ENCODE results near the gene NEURL1B.

Gene NEURL1B

GRCh38 chr5:172705576-172706084 lies 64.6 kb downstream of the NEURL1B start:
- H3K9me3 ChIP-seq (ENCODE audit: insufficient read depth, low read depth, low read length) = no peaks in the 10 kb centered on the region
- H3K4me3 ChIP-seq (ENCODE audit: low read length, poor library complexity, severe bottlenecking) = no peak overlapping the region
- peaks cover 6% of the 10 kb centered on the region for H3K4me1 ChIP-seq (ENCODE audit: insufficient read depth, low read length, poor library complexity, severe bottlenecking)
- H4K20me1 ChIP-seq (ENCODE audit: insufficient read depth, low read length, poor library complexity, severe bottlenecking) = no peaks in the 10 kb centered on the region
- no peaks in the 10 kb centered on the region for H3F3A ChIP-seq (ENCODE audit: low read depth)
- no peak overlapping the region for H3K9ac ChIP-seq (ENCODE audit: low read depth, low read length, poor library complexity, severe bottlenecking)
- H3K79me2 ChIP-seq (ENCODE audit: insufficient read depth, low read length) = no peaks in the 10 kb centered on the region
- H3K27me3 ChIP-seq (ENCODE audit: insufficient read depth, low read length, poor library complexity, severe bottlenecking) = no peaks in the 10 kb centered on the region
- TF ChIP-seq CTCF (conservative IDR thresholded peaks at IDR 0.05; ENCODE audit: low read length) (no peak), EZH2phosphoT487 (IDR thresholded peaks at IDR 0.05; ENCODE audit: borderline replicate concordance) (no peak)
- no peaks in the 10 kb centered on the region for H3K36me3 ChIP-seq (ENCODE audit: insufficient read depth, low read length)
- H3K9me2 ChIP-seq (replicated peaks; ENCODE audit: low read depth, low read length) = no peaks in the 10 kb centered on the region
- H2AFZ ChIP-seq (ENCODE audit: low read length) = no peak overlapping the region
- H3K4me2 ChIP-seq (ENCODE audit: low read depth, low read length, poor library complexity, severe bottlenecking) = no peak overlapping the region

GRCh38 chr5:172706796-172707195 lies 65.7 kb downstream of the NEURL1B start:
- no peaks in the 10 kb centered on the region for H3K9me2 ChIP-seq (replicated peaks; ENCODE audit: low read depth, low read length)
- no peak overlapping the region; the same call in 1 of the 2 replicates for H2AFZ ChIP-seq (ENCODE audit: low read length)
- no peak overlapping the region for H3K9ac ChIP-seq (ENCODE audit: low read depth, low read length, poor library complexity, severe bottlenecking)
- no peaks in the 10 kb centered on the region for H3F3A ChIP-seq (ENCODE audit: low read depth)
- H3K36me3 ChIP-seq (ENCODE audit: insufficient read depth, low read length) = no peaks in the 10 kb centered on the region
- H3K4me1 ChIP-seq (ENCODE audit: insufficient read depth, low read length, poor library complexity, severe bottlenecking) = peaks cover under 1% of the 10 kb centered on the region
- H3K4me2 ChIP-seq (ENCODE audit: low read depth, low read length, poor library complexity, severe bottlenecking) = no peak overlapping the region
- no peaks in the 10 kb centered on the region for H3K27me3 ChIP-seq (ENCODE audit: insufficient read depth, low read length, poor library complexity, severe bottlenecking)
- H3K4me3 ChIP-seq (ENCODE audit: low read length, poor library complexity, severe bottlenecking) = no peak overlapping the region
- no peaks in the 10 kb centered on the region for H4K20me1 ChIP-seq (ENCODE audit: insufficient read depth, low read length, poor library complexity, severe bottlenecking)
- H3K9me3 ChIP-seq (ENCODE audit: insufficient read depth, low read depth, low read length) = no peaks in the 10 kb centered on the region
- H3K79me2 ChIP-seq (ENCODE audit: insufficient read depth, low read length) = no peaks in the 10 kb centered on the region
- TF ChIP-seq EZH2phosphoT487 (IDR thresholded peaks at IDR 0.05; ENCODE audit: borderline replicate concordance) (no peak), CTCF (conservative IDR thresholded peaks at IDR 0.05; ENCODE audit: low read length) (no peak)

GRCh38 chr5:172707285-172708182 lies 66.5 kb downstream of the NEURL1B start:
- Histone ChIP-seq H3K4me1 (ENCODE audit: insufficient read depth, low read length, poor library complexity, severe bottlenecking) (no peaks in the 10 kb centered on the region), H3K9me2 (replicated peaks; ENCODE audit: low read depth, low read length) (no peaks in the 10 kb centered on the region), H3K36me3 (ENCODE audit: insufficient read depth, low read length) (no peaks in the 10 kb centered on the region), H3K27me3 (ENCODE audit: insufficient read depth, low read length, poor library complexity, severe bottlenecking) (no peaks in the 10 kb centered on the region), H3K9me3 (ENCODE audit: insufficient read depth, low read depth, low read length) (no peaks in the 10 kb centered on the region), H4K20me1 (ENCODE audit: insufficient read depth, low read length, poor library complexity, severe bottlenecking) (no peaks in the 10 kb centered on the region), H3K9ac (ENCODE audit: low read depth, low read length, poor library complexity, severe bottlenecking) (no peak overlapping the region), H2AFZ (ENCODE audit: low read length) (no peak overlapping the region), H3K79me2 (ENCODE audit: insufficient read depth, low read length) (no peaks in the 10 kb centered on the region), H3K4me2 (ENCODE audit: low read depth, low read length, poor library complexity, severe bottlenecking) (no peak overlapping the region), H3K4me3 (ENCODE audit: low read length, poor library complexity, severe bottlenecking) (no peak overlapping the region), H3F3A (ENCODE audit: low read depth) (no peaks in the 10 kb centered on the region)
- no peak for TF ChIP-seq EZH2phosphoT487 (IDR thresholded peaks at IDR 0.05; ENCODE audit: borderline replicate concordance)
- TF ChIP-seq CTCF (conservative IDR thresholded peaks at IDR 0.05; ENCODE audit: low read length) = no peak

Measured in Loucy (cell line).